ENCODE measurements around the gene RDX. TPM values are rescaled to one million over a fixed set of nuclear protein-coding genes. Genes with fewer than 3 reads are reported as not detected.

Gene RDX
- total and polyA plus RNA-seq, 2 experiments from 2014 or later, result 45.2 to 226 TPM

- no peak overlapping the region for H3K27ac ChIP-seq (ENCODE audit: low read depth)
- H3K4me1 Mint-ChIP-seq, result peaks cover 23% of the 10 kb centered on the region
- H3K4me1 ChIP-seq (ENCODE audit: insufficient read depth), result peaks cover 21% of the 10 kb centered on the region
- ATAC-seq, result no peak
- H3F3A ChIP-seq (replicated peaks; ENCODE audit: low read depth), result peaks cover 2% of the 10 kb centered on the region; the same call in 1 of the 2 replicates
- H3K27ac Mint-ChIP-seq, result no peak overlapping the region
- H3K27me3 Mint-ChIP-seq (ENCODE audit: insufficient read depth, low read depth, poor library complexity), result no peaks in the 10 kb centered on the region
- no peak overlapping the region for H3K4me3 ChIP-seq
- H3K79me2 ChIP-seq (replicated peaks; ENCODE audit: insufficient read depth), result no peaks in the 10 kb centered on the region
- H3K27me3 ChIP-seq (ENCODE audit: insufficient read depth), result 0 out of 2 replicates have a peak, but pooled peaks cover under 1% of the 10 kb centered on the region
- no peak for TF ChIP-seq ZNF114 (CRISPR knock-in tag; IDR thresholded peaks at IDR 0.05)
- TF ChIP-seq CREB1 (CRISPR knock-in tag; IDR thresholded peaks at IDR 0.05; ENCODE audit: low read depth), result no peak
- TF ChIP-seq REST (IDR thresholded peaks at IDR 0.05; ENCODE audit: unreplicated experiment), result no peak
- no peak for TF ChIP-seq EZH2 (IDR thresholded peaks at IDR 0.05; ENCODE audit: low read depth, unreplicated experiment)
- TF ChIP-seq ZNF462 (CRISPR knock-in tag; IDR thresholded peaks at IDR 0.05), result no peak
- no peak for TF ChIP-seq JUNB (IDR thresholded peaks at IDR 0.05; ENCODE audit: unreplicated experiment)
- TF ChIP-seq STAT1 (IDR thresholded peaks at IDR 0.05; ENCODE audit: unreplicated experiment), result no peak
- TF ChIP-seq EZH2phosphoT487 (IDR thresholded peaks at IDR 0.05; ENCODE audit: unreplicated experiment), result no peak
- TF ChIP-seq POLR2AphosphoS5 (IDR thresholded peaks at IDR 0.05; ENCODE audit: low read depth), result no peak
- TF ChIP-seq ETS1 (IDR thresholded peaks at IDR 0.05), result no peak
- TF ChIP-seq ZNF331 (CRISPR knock-in tag; IDR thresholded peaks at IDR 0.05; ENCODE audit: low read depth), result no peak
- no peak for TF ChIP-seq NANOG (IDR thresholded peaks at IDR 0.05; ENCODE audit: borderline replicate concordance)
- TF ChIP-seq CTCF (conservative IDR thresholded peaks at IDR 0.05; ENCODE audit: low read depth in 2 of 2), result no peak
- no peak overlapping the region for H3K4me2 ChIP-seq
- no peak overlapping the region for H2AFZ ChIP-seq
- H3K9me2 ChIP-seq (ENCODE audit: insufficient read depth), result no peaks in the 10 kb centered on the region
- no peaks in the 10 kb centered on the region for H3K9me3 Mint-ChIP-seq
- H3K36me3 Mint-ChIP-seq (ENCODE audit: low read depth), result peaks cover 6% of the 10 kb centered on the region; the same call in 1 of the 3 replicates
- DNase-seq (ENCODE audit: low spot score), result no peak
- no peaks in the 10 kb centered on the region for H4K20me1 ChIP-seq (replicated peaks; ENCODE audit: insufficient read depth)
- no peak overlapping the region for H3K4me3 Mint-ChIP-seq
- H3K36me3 ChIP-seq (ENCODE audit: insufficient read depth), result no peaks in the 10 kb centered on the region
These were observed 126.7 kb downstream of the RDX start for GRCh38 chr11:110169738-110170137.

Data from GM23338 (cell line).